Activated CD4-positive, alpha-beta T cell treated with anti-CD3 and anti-CD28 coated beads, Interleukin-2, amount 50 U/mL, for 4 hours (primary cell): ENCODE data around the gene SEC24C.
"Not testable (repeated sequence)": the region's sequence is repeated elsewhere in the genome, so short reads cannot be mapped to it uniquely, and the experiment has no call there.

ENCODE experiments used
- DNase-seq, 2 experiments: peaks; one replicate each; pipeline ENCODE4 v3.0.0-alpha.2; 2020

The SEC24C gene

GRCh38 chr10:73732931-73733623, 11.1 kb upstream of the SEC24C start:
- DNase-seq = no peak

DNA sequence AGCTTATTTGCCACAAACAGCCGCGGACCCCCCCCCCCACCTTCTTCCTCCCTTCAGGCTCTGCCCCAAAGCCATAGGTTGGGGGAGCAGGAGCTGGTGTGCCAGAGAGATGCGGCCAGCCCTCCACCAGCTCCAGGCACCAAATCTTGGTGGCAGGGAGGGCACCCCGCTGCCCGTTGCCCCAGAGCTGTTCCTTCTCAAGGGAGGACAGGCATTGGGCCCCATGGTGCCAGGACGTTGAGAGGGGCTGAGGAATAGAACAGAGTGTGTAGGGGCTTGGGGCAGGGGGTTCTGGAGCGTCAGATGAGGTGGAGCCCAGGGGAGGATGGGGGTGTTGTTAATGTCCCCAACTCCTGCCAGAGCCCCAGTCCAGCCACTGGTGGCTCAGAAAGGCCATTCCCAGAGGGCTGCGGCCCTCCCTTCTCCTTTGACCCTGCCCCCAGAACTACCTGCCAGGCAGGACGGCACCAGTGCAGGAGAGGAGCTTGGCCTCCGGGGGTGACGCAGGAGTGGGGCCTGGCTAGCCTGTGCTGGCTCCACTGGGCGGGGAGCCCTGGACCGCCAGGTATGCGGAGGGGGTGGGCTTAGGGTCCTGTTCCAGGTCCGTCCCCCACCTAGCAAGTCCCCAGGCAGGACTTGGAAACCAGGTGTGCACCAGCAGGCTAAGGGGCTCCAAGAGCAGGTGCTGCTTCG, 10.0 kb upstream of the SEC24C start:
- DNase-seq = no peak

- no peak for DNase-seq
Observed at GRCh38 chr10:73734796-73735305, 9.3 kb upstream of the SEC24C start.

DNA sequence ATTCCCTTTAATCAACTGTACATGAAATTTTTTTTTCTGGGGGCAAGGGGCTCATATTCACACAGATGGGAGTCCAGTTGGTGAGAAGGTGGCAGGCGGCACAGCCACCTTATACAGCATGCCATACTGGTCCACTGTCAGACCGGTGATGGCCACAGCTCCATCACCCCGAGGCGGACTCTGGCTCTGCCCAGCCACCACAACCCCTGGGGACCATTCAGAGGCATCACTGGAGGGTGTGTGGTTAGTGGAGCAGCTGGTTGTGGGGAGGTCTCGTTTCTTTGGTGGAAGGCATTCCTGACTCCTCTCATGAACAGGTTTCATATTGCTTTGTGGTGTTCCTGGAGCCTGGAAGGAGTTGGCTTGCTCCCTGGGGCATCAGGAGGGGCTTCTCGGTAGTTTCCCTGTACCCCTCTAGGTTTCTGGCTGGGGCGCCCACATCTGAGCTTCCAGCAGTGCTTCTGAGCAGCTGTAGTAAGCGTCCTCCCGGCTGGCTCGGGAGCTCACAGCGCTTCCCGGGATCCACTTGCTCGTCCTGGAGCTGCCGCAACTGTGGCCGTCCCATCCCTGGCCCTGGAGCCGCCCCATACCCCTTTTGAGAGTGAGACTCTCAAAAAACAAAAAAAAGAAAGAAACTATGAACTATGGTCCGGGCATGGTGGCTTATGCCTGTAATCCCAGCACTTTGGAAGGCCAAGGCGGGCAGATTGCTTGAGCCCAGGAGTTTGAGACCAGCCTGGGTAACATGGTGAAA, 3.5 kb upstream of the SEC24C start:
- DNase-seq = not testable (repeated sequence)

DNA sequence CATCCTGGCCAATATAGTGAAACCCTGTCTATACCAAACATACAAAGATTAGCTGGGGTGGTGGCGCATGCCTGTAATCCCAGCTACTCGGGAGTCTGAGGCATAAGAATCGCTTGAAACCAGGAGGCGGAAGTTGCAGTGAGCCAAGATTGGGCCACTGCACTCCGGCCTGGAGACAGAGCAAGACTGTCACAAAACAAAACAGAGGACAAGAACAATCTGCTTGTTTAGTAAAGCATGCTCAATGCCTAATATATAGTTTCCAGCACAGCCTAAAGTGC, 1.8 kb upstream of the SEC24C start:
- no peak for DNase-seq

GRCh38 chr10:73743327-73743904, 756 bp upstream of the SEC24C start:
- no peak for DNase-seq

DNA sequence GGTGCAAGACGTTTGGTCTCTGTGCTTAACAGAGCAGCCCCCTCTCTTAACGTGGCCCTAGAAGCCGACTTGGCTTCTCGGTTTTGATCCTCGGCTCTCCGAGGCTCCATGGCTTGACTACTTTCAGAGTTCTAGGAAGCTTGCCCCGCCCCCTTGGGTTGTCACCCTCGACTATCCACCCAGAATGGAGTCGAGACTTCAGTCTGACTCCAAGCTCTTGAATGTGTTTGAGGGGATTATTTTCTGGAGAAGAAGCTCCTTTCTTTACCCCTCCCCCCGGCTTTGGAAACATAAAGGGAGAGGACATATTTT, 448 bp downstream of the SEC24C start:
- peak; percentile 52 to 54 for DNase-seq

GRCh38 chr10:73746721-73747120, 2.5 kb downstream of the SEC24C start:
- DNase-seq = no peak

- DNase-seq = no peak
Observed at GRCh38 chr10:73750819-73751218, 6.6 kb downstream of the SEC24C start.

GRCh38 chr10:73756183-73756582, 12.0 kb downstream of the SEC24C start:
- DNase-seq = no peak

DNA sequence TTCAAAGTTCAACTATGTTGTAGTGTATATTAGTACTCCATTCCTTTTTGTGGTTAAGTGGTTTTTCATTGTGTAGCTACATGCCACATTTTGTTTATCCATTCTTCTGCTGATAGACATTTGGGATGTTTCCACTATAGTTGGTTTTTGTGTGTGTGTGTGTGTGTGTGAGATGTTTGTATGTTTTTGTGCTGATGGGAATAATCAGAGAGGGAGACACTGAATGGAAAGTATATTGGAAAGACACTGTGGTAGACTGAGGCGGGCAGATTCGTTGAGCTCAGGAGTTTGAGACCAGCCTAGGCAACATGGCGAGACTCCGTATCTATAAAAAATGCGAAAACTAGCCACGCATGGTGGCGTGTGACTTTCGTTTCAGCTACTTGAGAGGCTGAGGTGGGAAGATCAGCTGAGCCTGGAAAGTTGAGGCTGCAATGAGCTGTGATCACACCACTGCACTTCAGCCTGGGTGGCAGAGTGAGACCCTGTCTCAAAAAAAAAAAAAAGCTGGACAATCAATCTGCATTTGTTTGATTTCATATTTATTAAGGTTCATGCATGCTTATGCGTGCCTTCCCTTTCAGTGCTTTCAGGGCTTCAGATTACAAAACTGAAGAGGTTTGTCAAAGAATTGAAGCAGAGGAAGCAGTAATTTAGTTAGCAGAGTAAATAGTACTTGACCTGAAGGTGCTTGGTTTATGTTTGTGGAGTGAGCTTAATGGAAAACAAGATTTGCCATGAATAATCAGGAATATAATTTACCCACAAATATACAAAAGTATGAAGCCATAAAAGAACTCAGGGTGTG, 14.7 kb downstream of the SEC24C start:
- DNase-seq = no peak

DNA sequence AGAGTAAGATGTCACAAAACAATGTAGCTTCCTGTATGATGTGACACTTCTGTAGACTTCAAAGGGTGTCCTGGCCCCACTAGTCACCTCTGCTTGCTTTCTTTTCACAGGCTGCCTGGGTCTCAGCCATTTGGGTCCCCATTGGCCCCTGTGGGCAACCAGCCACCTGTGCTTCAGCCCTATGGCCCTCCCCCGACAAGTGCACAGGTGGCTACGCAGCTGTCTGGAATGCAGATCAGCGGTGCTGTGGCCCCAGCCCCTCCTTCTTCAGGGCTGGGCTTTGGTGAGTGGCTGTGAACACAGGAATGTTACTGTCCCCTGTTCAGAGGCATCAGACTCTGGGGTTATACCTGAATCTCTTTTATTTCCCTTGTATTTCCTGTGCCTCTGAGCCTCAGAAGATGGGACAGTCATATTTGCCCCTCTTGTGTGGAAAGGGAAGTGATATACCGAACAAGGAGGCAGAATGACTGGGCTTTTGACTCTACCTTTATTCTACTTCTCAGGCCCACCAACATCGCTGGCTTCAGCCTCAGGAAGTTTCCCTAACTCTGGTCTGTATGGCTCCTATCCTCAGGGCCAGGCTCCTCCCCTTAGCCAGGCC, 15.4 kb downstream of the SEC24C start:
- no peak for DNase-seq

GRCh38 chr10:73761781-73762180, 17.6 kb downstream of the SEC24C start:
- no peak for DNase-seq

GRCh38 chr10:73762915-73763314, 18.7 kb downstream of the SEC24C start:
- no peak for DNase-seq

- DNase-seq = no peak
Observed at GRCh38 chr10:73763343-73763742, 19.2 kb downstream of the SEC24C start.

DNA sequence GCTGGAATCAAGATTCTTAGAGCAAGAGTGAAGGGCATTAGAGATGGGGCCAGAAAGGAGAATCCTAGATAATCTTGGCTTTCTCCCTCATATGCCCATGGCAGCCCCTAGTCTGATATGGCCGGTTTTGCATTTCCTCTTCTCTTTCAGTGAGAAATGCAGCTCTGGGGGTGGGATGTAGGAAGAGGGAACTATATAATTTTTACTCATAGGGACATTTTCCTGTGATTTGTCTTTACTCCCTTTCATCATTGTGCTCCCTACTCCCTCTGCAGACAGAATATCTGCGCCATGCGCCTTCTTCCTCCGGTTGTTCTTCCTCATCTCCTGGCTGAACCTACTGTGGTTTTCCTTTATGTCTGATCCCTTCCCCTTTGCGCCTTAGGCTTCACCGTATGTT, 20.9 kb downstream of the SEC24C start:
- no peak for DNase-seq

GRCh38 chr10:73768881-73769280, 24.7 kb downstream of the SEC24C start:
- DNase-seq = peak; percentile 69 to 73

DNA sequence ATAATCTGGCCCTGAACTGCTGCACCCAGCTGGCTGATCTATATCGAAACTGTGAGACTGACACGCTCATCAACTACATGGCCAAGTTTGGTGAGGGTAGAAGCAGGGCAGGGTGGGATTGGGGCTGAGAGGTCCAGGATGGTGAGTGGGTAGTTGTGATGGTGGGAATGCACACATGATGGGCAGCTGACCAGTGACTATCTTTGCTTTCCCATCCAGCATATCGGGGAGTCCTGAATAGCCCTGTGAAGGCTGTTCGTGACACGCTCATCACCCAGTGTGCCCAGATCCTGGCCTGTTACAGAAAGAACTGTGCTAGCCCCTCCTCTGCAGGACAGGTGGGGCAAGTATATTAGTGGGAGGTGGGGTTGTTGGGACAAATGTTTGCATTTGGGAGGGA, 25.2 kb downstream of the SEC24C start:
- DNase-seq = no peak

GRCh38 chr10:73771722-73772280, 27.6 kb downstream of the SEC24C start:
- peak; percentile 61 to 64 for DNase-seq

GRCh38 chr10:73772281-73773151, 28.3 kb downstream of the SEC24C start:
- DNase-seq = peak; percentile 69 to 77
